ENCODE measurements around the gene CD300A. TPM values are rescaled to one million over a fixed set of nuclear protein-coding genes. Genes with fewer than 3 reads are reported as not detected.
"Not testable (repeated sequence)": the region's sequence is repeated elsewhere in the genome, so short reads cannot be mapped to it uniquely, and the experiment has no call there.

CD300A gene
- total RNA-seq, 2 experiments from 2014 or later, result 69.5 to 74.2 TPM

- H3K36me3 Mint-ChIP-seq (ENCODE audit: low read depth), result peaks cover 91% of the 10 kb centered on the region
- peak overlapping the region; percentile 67 for H3K27ac Mint-ChIP-seq
- no peak overlapping the region for H3K4me3 Mint-ChIP-seq
- peaks cover 17% of the 10 kb centered on the region for H3K9me3 Mint-ChIP-seq
- peak; percentile 34 for DNase-seq
- ChIA-PET CTCF (interaction anchor here (1.1 kb wide), 1 partner anchor 99 kb away, joined by 4 read pairs; no protein-coding TSS in a partner anchor), POLR2A (no interaction called here)
- H3K4me1 Mint-ChIP-seq, result peaks cover 55% of the 10 kb centered on the region
- no peaks in the 10 kb centered on the region for H3K27me3 Mint-ChIP-seq
These were observed 12.1 kb downstream of the CD300A start for GRCh38 chr17:74478420-74479100.

GRCh38 chr17:74480290-74480689 lies 13.9 kb downstream of the CD300A start:
- ChIA-PET POLR2A (interaction anchor here (1.2 to 1.6 kb wide), 2 partner anchors 10 to 14 kb away, joined by 3 to 5 read pairs; partner anchors contain the start of gene CD300A), CTCF (interaction anchor here (0.8 kb wide), 1 partner anchor 25 kb away, joined by 3 read pairs; no protein-coding TSS in a partner anchor)
- Mint-ChIP-seq H3K36me3 (ENCODE audit: low read depth) (peaks cover 88% of the 10 kb centered on the region), H3K4me3 (no peak overlapping the region), H3K27ac (no peak overlapping the region), H3K9me3 (peaks cover 9% of the 10 kb centered on the region), H3K4me1 (peaks cover 40% of the 10 kb centered on the region), H3K27me3 (no peaks in the 10 kb centered on the region)
- DNase-seq, result no peak

- Mint-ChIP-seq H3K4me3 (no peak overlapping the region), H3K27ac (no peak overlapping the region), H3K27me3 (no peaks in the 10 kb centered on the region), H3K36me3 (ENCODE audit: low read depth) (peaks cover 85% of the 10 kb centered on the region), H3K4me1 (peaks cover 36% of the 10 kb centered on the region), H3K9me3 (peaks cover under 1% of the 10 kb centered on the region)
- ChIA-PET CTCF (no interaction called here), POLR2A (interaction anchor here (0.6 to 1.3 kb wide), 2 partner anchors 9 to 169 kb away, joined by 3 to 4 read pairs; no protein-coding TSS in a partner anchor)
- DNase-seq, result no peak
These were observed 15.2 kb downstream of the CD300A start for GRCh38 chr17:74481621-74482020.

- H3K36me3 Mint-ChIP-seq (ENCODE audit: low read depth), result peaks cover 86% of the 10 kb centered on the region
- DNase-seq, result no peak
- POLR2A ChIA-PET, result interaction anchor here (0.7 kb wide), 1 partner anchor 9 kb away, joined by 3 read pairs; no protein-coding TSS in a partner anchor
- CTCF ChIA-PET, result interaction anchor here (1.4 to 1.5 kb wide), 2 partner anchors 48 to 280 kb away, joined by 3 to 4 read pairs; partner anchors contain the start of gene RPL38
- H3K9me3 Mint-ChIP-seq, result peaks cover 4% of the 10 kb centered on the region
- H3K4me3 Mint-ChIP-seq, result no peak overlapping the region
- no peak overlapping the region for H3K27ac Mint-ChIP-seq
- H3K4me1 Mint-ChIP-seq, result peaks cover 17% of the 10 kb centered on the region
- no peaks in the 10 kb centered on the region for H3K27me3 Mint-ChIP-seq
These were observed 17.6 kb downstream of the CD300A start for GRCh38 chr17:74484066-74484465.

- ChIA-PET CTCF (interaction anchor here (0.8 to 1.5 kb wide), 3 partner anchors 28 to 281 kb away, joined by 3 to 4 read pairs (median 3); partner anchors contain the start of gene RPL38), POLR2A (no interaction called here)
- peaks cover 7% of the 10 kb centered on the region for H3K4me1 Mint-ChIP-seq
- H3K9me3 Mint-ChIP-seq, result peaks cover 6% of the 10 kb centered on the region
- peaks cover 84% of the 10 kb centered on the region for H3K36me3 Mint-ChIP-seq (ENCODE audit: low read depth)
- no peaks in the 10 kb centered on the region for H3K27me3 Mint-ChIP-seq
- H3K27ac Mint-ChIP-seq, result no peak overlapping the region
- no peak for DNase-seq
- H3K4me3 Mint-ChIP-seq, result no peak overlapping the region
These were observed 18.7 kb downstream of the CD300A start for GRCh38 chr17:74485022-74485743.

- Mint-ChIP-seq H3K27ac (no peak overlapping the region), H3K36me3 (ENCODE audit: low read depth) (peaks cover 77% of the 10 kb centered on the region), H3K27me3 (no peaks in the 10 kb centered on the region), H3K9me3 (peaks cover 6% of the 10 kb centered on the region), H3K4me3 (no peak overlapping the region), H3K4me1 (peaks cover 7% of the 10 kb centered on the region)
- DNase-seq, result no peak
- ChIA-PET CTCF (no interaction called here), POLR2A (no interaction called here)
These were observed 19.4 kb downstream of the CD300A start for GRCh38 chr17:74485841-74486240.

- H3K27me3 Mint-ChIP-seq, POLR2A ChIA-PET, H3K27ac Mint-ChIP-seq, H3K9me3 Mint-ChIP-seq, H3K4me3 Mint-ChIP-seq, DNase-seq: not testable (repeated sequence)
- H3K4me1 Mint-ChIP-seq, result peaks cover 20% of the 10 kb centered on the region
- CTCF ChIA-PET, result interaction anchor here (1.2 kb wide), 1 partner anchor 109 kb away, joined by 3 read pairs; no protein-coding TSS in a partner anchor
- H3K36me3 Mint-ChIP-seq (ENCODE audit: low read depth), result peaks cover 55% of the 10 kb centered on the region
These were observed 21.8 kb downstream of the CD300A start for GRCh38 chr17:74488276-74488675.

- Mint-ChIP-seq H3K4me1 (peaks cover 22% of the 10 kb centered on the region), H3K9me3 (peaks cover 6% of the 10 kb centered on the region), H3K36me3 (ENCODE audit: low read depth) (peaks cover 38% of the 10 kb centered on the region), H3K4me3 (no peak overlapping the region), H3K27me3 (peaks cover 8% of the 10 kb centered on the region), H3K27ac (no peak overlapping the region)
- no peak for DNase-seq
- CTCF ChIA-PET, result interaction anchor here (2.0 to 5.2 kb wide), 4 partner anchors 36 to 123 kb away, joined by 4 to 48 read pairs (median 18); partner anchors contain the start of gene GPR142
- POLR2A ChIA-PET, result interaction anchor here (1.4 to 1.8 kb wide), 2 partner anchors 11 to 111 kb away, joined by 3 to 4 read pairs; no protein-coding TSS in a partner anchor
These were observed 24.3 kb downstream of the CD300A start for GRCh38 chr17:74490716-74491115.

- peaks cover 6% of the 10 kb centered on the region for H3K9me3 Mint-ChIP-seq
- no peak overlapping the region for H3K27ac Mint-ChIP-seq
- CTCF ChIA-PET, result interaction anchor here (0.6 to 5.2 kb wide), 11 partner anchors 19 to 191 kb away, joined by 3 to 48 read pairs (median 3); partner anchors contain the start of gene GPR142
- POLR2A ChIA-PET, result interaction anchor here (0.8 to 1.8 kb wide), 2 partner anchors 28 to 112 kb away, joined by 3 to 4 read pairs; no protein-coding TSS in a partner anchor
- H3K4me1 Mint-ChIP-seq, result peaks cover 22% of the 10 kb centered on the region
- no peak overlapping the region for H3K4me3 Mint-ChIP-seq
- H3K27me3 Mint-ChIP-seq, result peaks cover 11% of the 10 kb centered on the region
- peaks cover 29% of the 10 kb centered on the region for H3K36me3 Mint-ChIP-seq (ENCODE audit: low read depth)
- peak; percentile 32 for DNase-seq
These were observed 25.2 kb downstream of the CD300A start for GRCh38 chr17:74491626-74492025.

- no peak overlapping the region for H3K4me3 Mint-ChIP-seq
- peaks cover 3% of the 10 kb centered on the region for H3K9me3 Mint-ChIP-seq
- POLR2A ChIA-PET, result no interaction called here
- CTCF ChIA-PET, result interaction anchor here (0.9 to 5.2 kb wide), 6 partner anchors 35 to 129 kb away, joined by 3 to 48 read pairs (median 12); partner anchors contain the start of gene GPR142
- H3K36me3 Mint-ChIP-seq (ENCODE audit: low read depth), result peaks cover 14% of the 10 kb centered on the region
- H3K27ac Mint-ChIP-seq, result no peak overlapping the region
- peaks cover 22% of the 10 kb centered on the region for H3K4me1 Mint-ChIP-seq
- H3K27me3 Mint-ChIP-seq, result peaks cover 15% of the 10 kb centered on the region
- peak; percentile 75 for DNase-seq
These were observed 26.9 kb downstream of the CD300A start for GRCh38 chr17:74493331-74493833.

GRCh38 chr17:74497471-74497870 lies 31.0 kb downstream of the CD300A start:
- Mint-ChIP-seq H3K27ac (no peak overlapping the region), H3K36me3 (ENCODE audit: low read depth) (no peaks in the 10 kb centered on the region), H3K9me3 (no peaks in the 10 kb centered on the region), H3K4me1 (peaks cover 7% of the 10 kb centered on the region), H3K27me3 (peaks cover 18% of the 10 kb centered on the region), H3K4me3 (no peak overlapping the region)
- DNase-seq, result peak; percentile 9
- CTCF ChIA-PET, result interaction anchor here (1.4 to 2.3 kb wide), 4 partner anchors 36 to 129 kb away, joined by 3 to 14 read pairs (median 8); no protein-coding TSS in a partner anchor
- POLR2A ChIA-PET, result no interaction called here

- CTCF ChIA-PET, result interaction anchor here (1.0 to 2.4 kb wide), 3 partner anchors 121 to 138 kb away, joined by 3 to 8 read pairs (median 3); partner anchors contain the start of gene BTBD17
- H3K4me1 Mint-ChIP-seq, result no peaks in the 10 kb centered on the region
- peak; percentile 7 for DNase-seq
- H3K27ac Mint-ChIP-seq, result no peak overlapping the region
- no peak overlapping the region for H3K4me3 Mint-ChIP-seq
- POLR2A ChIA-PET, result interaction anchor here (1.1 kb wide), 1 partner anchor 19 kb away, joined by 3 read pairs; no protein-coding TSS in a partner anchor
- H3K36me3 Mint-ChIP-seq (ENCODE audit: low read depth), result no peaks in the 10 kb centered on the region
- H3K9me3 Mint-ChIP-seq, result no peaks in the 10 kb centered on the region
- H3K27me3 Mint-ChIP-seq, result peaks cover 11% of the 10 kb centered on the region
These were observed 33.6 kb downstream of the CD300A start for GRCh38 chr17:74499992-74500391.

Data from activated CD4-positive, alpha-beta memory T cell treated with anti-CD3 and anti-CD28 coated beads, Interleukin-2, amount 10 ng/mL, durations not matched to agents 7 days and 5 days (primary cell).